ENCODE measurements around the gene BUD13.

Gene BUD13

DNA sequence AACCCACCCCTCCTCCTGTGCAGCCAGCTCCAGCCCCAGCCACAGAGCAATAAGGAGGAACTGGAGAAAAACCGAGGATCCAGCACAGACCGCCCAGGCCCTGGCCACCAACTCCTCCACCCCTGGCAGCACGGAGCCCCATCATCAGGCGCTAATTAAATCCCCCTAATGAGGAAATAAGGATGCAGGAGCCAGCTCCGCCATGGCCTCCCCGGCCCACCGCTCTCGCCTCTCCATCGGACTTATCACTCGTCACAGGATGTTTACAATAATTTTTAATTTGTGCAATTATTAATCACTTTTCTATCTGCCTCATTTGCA, 42.6 kb downstream of the BUD13 start:
- Histone ChIP-seq H3K27me3 (ENCODE audit: low read depth) (peaks cover 5% of the 10 kb centered on the region; the same call in 1 of the 2 replicates), H3K36me3 (replicated peaks) (no peaks in the 10 kb centered on the region), H3K4me3 (no peak overlapping the region), H3K4me1 (no peaks in the 10 kb centered on the region), H3K9me3 (no peaks in the 10 kb centered on the region)
- no peak for DNase-seq (ENCODE audit: low spot score in 2 of 2)
- in situ Hi-C loops (cut with MboI; ENCODE audit: low sequenced_read_pairs): no loop called here

GRCh38 chr11:116729501-116730240, 43.1 kb downstream of the BUD13 start:
- Histone ChIP-seq H3K4me1 (no peaks in the 10 kb centered on the region), H3K27me3 (ENCODE audit: low read depth) (peaks cover 5% of the 10 kb centered on the region; the same call in 1 of the 2 replicates), H3K9me3 (no peaks in the 10 kb centered on the region), H3K36me3 (replicated peaks) (no peaks in the 10 kb centered on the region), H3K4me3 (no peak overlapping the region)
- in situ Hi-C loops (cut with MboI; ENCODE audit: low sequenced_read_pairs): no loop called here
- DNase-seq (ENCODE audit: low spot score in 2 of 2): no peak

DNA sequence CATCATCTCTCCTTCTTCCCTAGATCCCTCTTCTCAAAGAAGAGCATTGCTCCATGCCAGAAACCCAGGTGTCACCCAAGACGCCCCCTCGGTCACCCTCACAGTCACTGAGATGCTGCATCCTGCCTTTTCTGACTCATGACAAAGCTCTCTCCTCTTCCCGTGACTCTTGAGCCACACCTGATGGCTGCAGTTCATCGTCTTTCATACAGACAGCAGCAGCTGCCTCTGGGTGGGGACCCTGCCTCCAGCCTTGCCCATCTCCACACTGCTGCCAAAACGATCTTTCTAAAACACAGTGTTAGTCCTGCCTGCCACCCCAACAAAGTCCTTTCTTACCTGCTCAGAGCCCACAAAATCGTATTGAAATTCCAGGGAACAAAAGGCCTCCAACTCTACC, 44.8 kb downstream of the BUD13 start:
- no peaks in the 10 kb centered on the region for H3K9me3 ChIP-seq
- no peaks in the 10 kb centered on the region for H3K36me3 ChIP-seq (replicated peaks)
- no peak for DNase-seq (ENCODE audit: low spot score in 2 of 2)
- H3K4me1 ChIP-seq: no peaks in the 10 kb centered on the region
- peaks cover 5% of the 10 kb centered on the region; the same call in 1 of the 2 replicates for H3K27me3 ChIP-seq (ENCODE audit: low read depth)
- no peak overlapping the region for H3K4me3 ChIP-seq
- in situ Hi-C loops (cut with MboI; ENCODE audit: low sequenced_read_pairs): no loop called here

GRCh38 chr11:116725434-116726221, 47.2 kb downstream of the BUD13 start:
- in situ Hi-C loops (cut with MboI; ENCODE audit: low sequenced_read_pairs): no loop called here
- Histone ChIP-seq H3K36me3 (replicated peaks) (no peaks in the 10 kb centered on the region), H3K9me3 (no peaks in the 10 kb centered on the region), H3K4me3 (no peak overlapping the region), H3K27me3 (ENCODE audit: low read depth) (0 out of 2 replicates have a peak, but pooled peaks cover 7% of the 10 kb centered on the region), H3K4me1 (no peaks in the 10 kb centered on the region)
- no peak for DNase-seq (ENCODE audit: low spot score in 2 of 2)

- no peaks in the 10 kb centered on the region for H3K4me1 ChIP-seq
- H3K9me3 ChIP-seq: no peaks in the 10 kb centered on the region
- no peaks in the 10 kb centered on the region for H3K36me3 ChIP-seq (replicated peaks)
These were observed 48.0 kb downstream of the BUD13 start for GRCh38 chr11:116724813-116725212.

DNA sequence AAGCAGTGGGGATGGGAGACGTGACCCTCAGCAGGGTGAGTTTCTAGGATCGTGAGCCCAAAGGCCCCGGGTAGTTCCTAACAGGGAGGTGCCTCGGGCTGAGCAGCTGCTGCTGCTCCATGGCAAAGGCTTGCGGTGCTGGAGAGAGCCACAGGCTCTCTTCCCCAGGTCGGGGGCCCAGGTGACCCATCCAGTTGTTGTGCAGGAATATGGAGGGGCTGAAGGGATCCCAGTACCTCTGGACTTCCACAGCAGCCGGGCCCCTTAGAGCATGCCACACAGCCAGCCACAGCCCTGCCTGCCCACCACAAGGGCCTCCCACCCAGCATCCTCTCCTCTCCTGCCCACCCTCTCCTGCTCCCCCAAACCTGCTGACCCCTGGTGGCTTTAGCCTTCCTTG, 49.3 kb downstream of the BUD13 start:
- Histone ChIP-seq H3K4me1 (no peaks in the 10 kb centered on the region), H3K36me3 (replicated peaks) (no peaks in the 10 kb centered on the region), H3K27me3 (ENCODE audit: low read depth) (0 out of 2 replicates have a peak, but pooled peaks cover 7% of the 10 kb centered on the region), H3K9me3 (no peaks in the 10 kb centered on the region), H3K4me3 (no peak overlapping the region)
- DNase-seq (ENCODE audit: low spot score in 2 of 2): no peak
- in situ Hi-C loops (cut with MboI; ENCODE audit: low sequenced_read_pairs): no loop called here

More at GRCh38 chr11:116724813-116725212, 48.0 kb downstream of the BUD13 start:
- in situ Hi-C loops (cut with MboI; ENCODE audit: low sequenced_read_pairs): no loop called here
- 0 out of 2 replicates have a peak, but pooled peaks cover 7% of the 10 kb centered on the region for H3K27me3 ChIP-seq (ENCODE audit: low read depth)
- no peak overlapping the region for H3K4me3 ChIP-seq
- DNase-seq (ENCODE audit: low spot score in 2 of 2): no peak

GRCh38 chr11:116721988-116722387, 50.8 kb downstream of the BUD13 start:
- H3K27me3 ChIP-seq (ENCODE audit: low read depth): 0 out of 2 replicates have a peak, but pooled peaks cover 7% of the 10 kb centered on the region
- in situ Hi-C loops (cut with MboI; ENCODE audit: low sequenced_read_pairs): no loop called here
- H3K9me3 ChIP-seq: no peaks in the 10 kb centered on the region
- no peaks in the 10 kb centered on the region for H3K4me1 ChIP-seq
- no peak for DNase-seq (ENCODE audit: low spot score in 2 of 2)
- no peak overlapping the region for H3K4me3 ChIP-seq
- no peaks in the 10 kb centered on the region for H3K36me3 ChIP-seq (replicated peaks)

- in situ Hi-C loops (cut with MboI; ENCODE audit: low sequenced_read_pairs): no loop called here
- Histone ChIP-seq H3K4me3 (no peak overlapping the region), H3K36me3 (replicated peaks) (no peaks in the 10 kb centered on the region), H3K4me1 (no peaks in the 10 kb centered on the region), H3K9me3 (no peaks in the 10 kb centered on the region), H3K27me3 (ENCODE audit: low read depth) (0 out of 2 replicates have a peak, but pooled peaks cover 7% of the 10 kb centered on the region)
- no peak for DNase-seq (ENCODE audit: low spot score in 2 of 2)
These were observed 51.9 kb downstream of the BUD13 start for GRCh38 chr11:116720895-116721294.

- 0 out of 2 replicates have a peak, but pooled peaks cover 2% of the 10 kb centered on the region for H3K27me3 ChIP-seq (ENCODE audit: low read depth)
- no peaks in the 10 kb centered on the region for H3K4me1 ChIP-seq
- H3K36me3 ChIP-seq (replicated peaks): no peaks in the 10 kb centered on the region
- DNase-seq (ENCODE audit: low spot score in 2 of 2): no peak
- in situ Hi-C loops (cut with MboI; ENCODE audit: low sequenced_read_pairs): no loop called here
- no peak overlapping the region for H3K4me3 ChIP-seq
- H3K9me3 ChIP-seq: no peaks in the 10 kb centered on the region
These were observed 53.8 kb downstream of the BUD13 start for GRCh38 chr11:116718955-116719501.

- in situ Hi-C loops (cut with MboI; ENCODE audit: low sequenced_read_pairs): no loop called here
- H3K27me3 ChIP-seq (ENCODE audit: low read depth): no peaks in the 10 kb centered on the region
- H3K4me1 ChIP-seq: no peaks in the 10 kb centered on the region
- H3K9me3 ChIP-seq: no peaks in the 10 kb centered on the region
- no peak for DNase-seq (ENCODE audit: low spot score in 2 of 2)
- no peak overlapping the region for H3K4me3 ChIP-seq
- H3K36me3 ChIP-seq (replicated peaks): no peaks in the 10 kb centered on the region
These were observed 56.2 kb downstream of the BUD13 start for GRCh38 chr11:116716621-116717020.

DNA sequence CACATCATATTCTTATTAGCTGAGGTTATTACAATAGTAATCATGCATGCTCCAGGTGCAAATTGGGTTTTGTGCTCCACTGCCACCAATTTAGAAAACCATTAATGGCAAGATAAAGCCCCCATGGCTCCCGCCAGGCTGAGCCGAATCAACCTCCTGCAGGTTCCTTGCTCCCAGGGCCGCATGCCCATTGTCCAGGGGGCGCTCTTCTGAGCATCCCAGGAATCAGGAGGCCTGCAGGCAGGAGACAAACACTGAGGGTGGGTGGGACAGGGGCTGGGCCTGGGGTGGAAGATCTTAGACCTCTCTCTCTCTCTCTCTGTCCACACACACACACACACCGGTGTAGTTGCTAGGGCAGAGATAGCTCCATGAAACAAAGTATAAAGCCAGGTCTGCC, 57.4 kb downstream of the BUD13 start:
- no peaks in the 10 kb centered on the region for H3K36me3 ChIP-seq (replicated peaks)
- no peak overlapping the region for H3K4me3 ChIP-seq
- no peaks in the 10 kb centered on the region for H3K4me1 ChIP-seq
- DNase-seq (ENCODE audit: low spot score in 2 of 2): no peak
- no peaks in the 10 kb centered on the region for H3K9me3 ChIP-seq
- in situ Hi-C loops (cut with MboI; ENCODE audit: low sequenced_read_pairs): no loop called here
- H3K27me3 ChIP-seq (ENCODE audit: low read depth): no peaks in the 10 kb centered on the region; the same call in 1 of the 2 replicates

DNA sequence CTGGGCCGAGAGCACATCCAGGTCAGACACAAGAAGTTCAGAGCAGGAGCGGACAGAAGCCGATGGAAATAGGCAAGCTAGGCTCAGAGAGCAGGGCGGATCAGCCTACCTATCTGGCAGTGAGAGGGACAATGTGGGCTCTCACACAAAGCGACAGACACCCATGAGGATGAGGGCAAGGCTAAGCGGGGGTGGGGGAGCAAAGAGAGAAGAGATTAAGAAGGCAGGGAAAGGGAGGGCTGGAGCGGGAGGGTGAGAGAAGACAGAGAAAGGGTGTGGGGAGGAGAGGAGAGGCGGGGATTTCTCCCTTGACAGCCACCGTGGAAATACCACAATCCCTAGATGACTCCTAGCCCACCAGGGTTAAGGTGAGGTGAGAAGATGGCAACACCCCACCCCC, 57.9 kb downstream of the BUD13 start:
- H3K4me3 ChIP-seq: no peak overlapping the region
- in situ Hi-C loops (cut with MboI; ENCODE audit: low sequenced_read_pairs): no loop called here
- no peaks in the 10 kb centered on the region for H3K4me1 ChIP-seq
- DNase-seq (ENCODE audit: low spot score in 2 of 2): no peak
- H3K9me3 ChIP-seq: no peaks in the 10 kb centered on the region
- no peaks in the 10 kb centered on the region for H3K36me3 ChIP-seq (replicated peaks)
- no peaks in the 10 kb centered on the region; the same call in none of the 2 replicates for H3K27me3 ChIP-seq (ENCODE audit: low read depth)

DNA sequence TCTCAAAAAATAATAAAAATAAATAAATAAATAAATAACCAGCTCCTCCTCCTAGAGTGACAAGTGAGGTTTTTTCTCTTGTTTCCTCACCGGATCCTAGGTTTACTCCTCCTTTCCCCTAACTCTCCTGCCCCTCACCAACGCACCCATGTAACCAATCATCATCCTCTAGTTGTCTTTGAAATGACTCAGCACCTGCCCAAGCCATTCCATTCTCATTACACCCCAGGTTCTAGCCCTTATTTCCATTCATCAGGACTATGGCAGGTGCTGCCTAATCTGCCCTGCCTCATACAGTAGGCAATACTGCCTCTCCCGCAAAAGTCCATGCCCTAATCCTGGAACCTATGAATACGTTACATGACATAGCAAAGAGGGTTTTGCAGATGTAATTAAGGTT, 60.4 kb downstream of the BUD13 start:
- H3K36me3 ChIP-seq (replicated peaks): no peaks in the 10 kb centered on the region
- H3K4me1 ChIP-seq: no peaks in the 10 kb centered on the region
- peaks cover 16% of the 10 kb centered on the region for H3K27me3 ChIP-seq (ENCODE audit: low read depth)
- H3K4me3 ChIP-seq: no peak overlapping the region
- DNase-seq (ENCODE audit: low spot score in 2 of 2): no peak
- in situ Hi-C loops (cut with MboI; ENCODE audit: low sequenced_read_pairs): no loop called here
- H3K9me3 ChIP-seq: no peaks in the 10 kb centered on the region

GRCh38 chr11:116710762-116711161, 62.0 kb downstream of the BUD13 start:
- DNase-seq (ENCODE audit: low spot score in 2 of 2): no peak
- in situ Hi-C loops (cut with MboI; ENCODE audit: low sequenced_read_pairs): no loop called here
- H3K36me3 ChIP-seq (replicated peaks): no peaks in the 10 kb centered on the region
- no peaks in the 10 kb centered on the region for H3K9me3 ChIP-seq
- H3K27me3 ChIP-seq (ENCODE audit: low read depth): peaks cover 16% of the 10 kb centered on the region
- H3K4me3 ChIP-seq: no peak overlapping the region
- no peaks in the 10 kb centered on the region for H3K4me1 ChIP-seq
